Choroid plexus epithelial cell (primary cell): ENCODE measurements around the gene PCNA.
A peak's percentile ranks its signal among the peaks of the same experiment; 100 is the strongest.
"Not testable (repeated sequence)": the region's sequence is repeated elsewhere in the genome, so short reads cannot be mapped to it uniquely, and the experiment has no call there.

Experiments
- DNase-seq: peaks from one replicate; pipeline ENCODE4 v3.0.0-alpha.2; 2010; ENCODE audit warnings: low read depth
- H3K4me3 ChIP-seq: 2 replicates; pipeline ENCODE4 v1.5.1; 2011; ENCODE audit warnings: low read depth, mild to moderate bottlenecking, control low read depth, low read length, moderate library complexity
- TF ChIP-seq, protein P1 (sequence below): conservative IDR thresholded peaks from 2 replicates; pipeline ENCODE4 v1.5.1; 2011; ENCODE audit warnings: low read depth, mild to moderate bottlenecking, control low read depth, inconsistent platforms, low read length, moderate library complexity

Gene PCNA

DNA sequence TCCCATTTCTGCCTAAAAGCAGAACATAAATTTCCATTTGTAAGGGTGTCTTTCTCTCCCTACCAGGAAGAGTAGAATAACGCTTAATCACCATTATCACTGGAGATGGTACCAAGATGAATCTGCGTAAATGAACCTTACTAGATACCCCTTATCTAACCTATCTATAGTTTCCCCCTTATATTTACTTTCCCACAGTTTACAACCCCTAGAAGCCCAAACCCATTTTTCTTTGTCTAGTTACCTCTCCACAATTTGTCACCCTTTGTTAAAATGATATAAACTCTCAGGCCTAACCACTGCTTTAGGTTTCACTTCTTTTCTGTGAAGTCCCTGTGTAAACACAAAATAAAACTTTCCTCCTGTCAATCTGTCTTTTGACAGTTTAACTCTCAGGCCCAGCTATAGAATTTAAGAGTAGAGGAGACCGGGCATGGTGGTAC lies 45.5 kb downstream of the PCNA start:
- no peak overlapping the region for H3K4me3 ChIP-seq
- DNase-seq = no peak
- TF ChIP-seq, protein P1, sequence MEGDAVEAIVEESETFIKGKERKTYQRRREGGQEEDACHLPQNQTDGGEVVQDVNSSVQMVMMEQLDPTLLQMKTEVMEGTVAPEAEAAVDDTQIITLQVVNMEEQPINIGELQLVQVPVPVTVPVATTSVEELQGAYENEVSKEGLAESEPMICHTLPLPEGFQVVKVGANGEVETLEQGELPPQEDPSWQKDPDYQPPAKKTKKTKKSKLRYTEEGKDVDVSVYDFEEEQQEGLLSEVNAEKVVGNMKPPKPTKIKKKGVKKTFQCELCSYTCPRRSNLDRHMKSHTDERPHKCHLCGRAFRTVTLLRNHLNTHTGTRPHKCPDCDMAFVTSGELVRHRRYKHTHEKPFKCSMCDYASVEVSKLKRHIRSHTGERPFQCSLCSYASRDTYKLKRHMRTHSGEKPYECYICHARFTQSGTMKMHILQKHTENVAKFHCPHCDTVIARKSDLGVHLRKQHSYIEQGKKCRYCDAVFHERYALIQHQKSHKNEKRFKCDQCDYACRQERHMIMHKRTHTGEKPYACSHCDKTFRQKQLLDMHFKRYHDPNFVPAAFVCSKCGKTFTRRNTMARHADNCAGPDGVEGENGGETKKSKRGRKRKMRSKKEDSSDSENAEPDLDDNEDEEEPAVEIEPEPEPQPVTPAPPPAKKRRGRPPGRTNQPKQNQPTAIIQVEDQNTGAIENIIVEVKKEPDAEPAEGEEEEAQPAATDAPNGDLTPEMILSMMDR = no peak

DNA sequence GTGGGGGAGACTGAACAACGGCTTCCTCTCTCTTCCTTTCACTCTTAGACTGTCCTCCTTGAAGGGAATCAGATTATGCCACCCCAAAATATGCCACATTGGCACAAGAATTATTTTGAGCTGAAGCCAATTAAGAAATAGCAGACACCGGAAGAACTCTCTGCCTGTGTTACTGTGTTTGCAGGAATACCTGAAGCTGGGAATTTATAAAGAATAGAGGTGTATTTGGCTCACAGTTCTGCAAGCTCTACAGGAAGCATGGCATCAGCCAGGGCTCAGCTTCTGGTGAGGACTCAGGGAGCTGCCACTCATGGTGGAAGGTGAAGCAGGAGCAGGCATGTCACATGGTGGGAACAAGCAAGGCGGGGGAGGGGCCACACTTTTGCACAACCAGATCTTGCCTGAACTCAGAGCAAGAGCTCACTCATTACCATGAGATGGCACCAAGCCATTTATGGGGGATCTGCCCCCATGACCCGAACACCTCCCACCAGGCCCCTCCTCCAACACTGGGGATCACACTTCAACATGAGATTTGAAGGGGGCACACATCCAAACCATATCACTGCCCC lies 46.0 kb downstream of the PCNA start:
- no peak for DNase-seq
- TF ChIP-seq, protein P1 = no peak
- no peak overlapping the region for H3K4me3 ChIP-seq

DNA sequence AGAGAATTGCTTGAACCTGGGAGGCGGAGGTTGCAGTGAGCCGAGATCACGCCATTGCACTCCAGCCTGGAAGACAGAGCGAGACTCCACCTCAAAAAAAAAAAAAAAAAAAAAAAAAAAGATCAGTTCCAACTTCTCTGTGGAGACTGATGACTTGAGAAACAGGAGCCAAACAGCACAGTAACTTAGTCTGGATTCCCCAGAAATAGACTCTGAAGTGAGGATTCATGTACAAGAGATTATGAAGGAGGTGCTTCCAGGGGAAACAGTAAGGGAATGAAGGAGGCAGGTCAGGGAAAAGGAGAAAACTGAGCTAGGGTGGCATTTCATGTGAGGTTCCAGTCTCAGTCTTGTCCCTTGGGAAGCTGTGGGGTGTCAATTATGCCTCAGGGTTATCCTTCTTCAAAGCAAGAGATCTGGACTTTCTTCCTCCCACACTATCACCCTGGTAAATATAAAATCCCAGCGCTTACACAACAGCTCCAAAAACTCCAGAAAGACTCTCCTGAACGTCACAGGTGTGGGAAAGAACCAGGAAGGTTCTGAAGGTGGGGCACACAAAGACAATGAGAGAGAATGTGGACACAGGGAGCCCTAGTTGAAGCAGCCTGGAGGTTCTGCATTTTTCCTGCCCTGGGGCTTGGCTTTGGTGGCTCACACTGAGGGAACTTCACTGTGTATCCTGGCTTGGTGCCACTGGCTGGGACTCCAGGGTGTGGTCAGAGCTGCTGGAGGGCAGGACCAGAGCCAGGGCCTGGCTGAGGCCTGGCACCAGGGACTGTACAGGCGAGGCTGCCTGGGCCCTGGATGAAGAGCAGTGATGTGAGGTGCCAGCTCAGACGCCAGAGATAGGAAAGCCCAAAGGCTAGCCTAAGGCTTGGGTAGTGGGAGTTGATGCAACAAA lies 46.8 kb downstream of the PCNA start:
- peak; percentile 24 for DNase-seq

DNA sequence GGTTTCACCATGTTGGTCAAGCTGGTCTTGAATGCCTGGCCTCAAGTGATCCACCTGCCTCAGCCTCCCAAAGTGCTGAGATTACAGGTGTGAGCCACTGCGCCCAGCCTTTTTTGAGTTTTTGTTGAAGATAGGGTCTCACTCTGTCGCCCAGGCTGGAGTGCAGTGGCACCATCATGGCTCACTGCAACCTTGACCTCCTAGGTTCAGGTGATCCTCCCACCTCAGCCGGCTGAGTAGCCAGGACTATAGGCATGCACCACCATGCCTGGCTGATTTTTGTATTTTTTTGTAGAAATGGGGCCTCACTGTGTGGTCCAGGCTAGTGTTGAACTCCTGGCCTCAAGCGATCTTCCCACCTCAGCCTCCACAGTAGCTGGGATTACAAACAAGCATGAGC lies 47.8 kb downstream of the PCNA start:
- H3K4me3 ChIP-seq, DNase-seq: not testable (repeated sequence)

More for the DNA sequence above, 46.8 kb downstream of the PCNA start:
- H3K4me3 ChIP-seq = no peak overlapping the region
- TF ChIP-seq, protein P1 = no peak

DNA sequence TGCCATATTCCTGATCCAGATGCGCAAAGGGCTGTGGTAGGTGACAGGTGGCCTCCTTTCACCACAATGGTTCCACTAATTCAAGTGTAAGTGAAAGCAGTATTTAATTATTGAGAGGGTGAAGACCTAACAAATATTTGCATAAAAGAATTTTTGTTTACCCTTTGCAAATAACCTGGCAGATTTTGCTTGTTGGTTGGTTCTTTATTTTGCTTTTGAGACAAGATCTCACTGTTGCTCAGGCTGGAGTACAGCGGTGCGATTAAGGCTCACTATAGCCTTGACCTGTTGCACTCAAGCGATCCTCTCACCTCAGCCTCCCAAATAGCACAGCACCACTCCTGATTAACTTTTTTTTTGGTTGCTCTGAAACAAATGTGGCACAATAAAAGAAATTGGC lies 49.2 kb downstream of the PCNA start:
- TF ChIP-seq, protein P1 = no peak
- no peak overlapping the region for H3K4me3 ChIP-seq
- no peak for DNase-seq

DNA sequence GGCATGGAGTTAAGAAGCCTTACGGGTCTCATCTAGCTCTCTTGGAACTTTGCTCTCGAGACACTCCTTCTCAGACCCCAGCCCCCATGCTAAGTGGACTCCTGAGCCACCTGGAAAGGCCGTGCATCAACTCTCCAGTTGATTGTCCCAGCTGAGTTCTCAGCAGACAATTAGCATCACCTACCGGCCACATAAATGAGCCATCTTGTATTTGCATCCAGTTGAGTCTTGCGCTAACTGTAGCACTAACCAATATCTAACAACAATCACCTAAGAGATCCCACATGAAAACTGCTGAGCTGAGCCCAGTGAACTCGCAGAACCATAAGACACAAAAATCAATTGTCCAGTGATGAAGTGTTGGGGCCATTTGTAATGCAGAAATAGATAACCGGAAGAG lies 49.7 kb downstream of the PCNA start:
- H3K4me3 ChIP-seq = no peak overlapping the region
- TF ChIP-seq, protein P1 = no peak
- no peak for DNase-seq

DNA sequence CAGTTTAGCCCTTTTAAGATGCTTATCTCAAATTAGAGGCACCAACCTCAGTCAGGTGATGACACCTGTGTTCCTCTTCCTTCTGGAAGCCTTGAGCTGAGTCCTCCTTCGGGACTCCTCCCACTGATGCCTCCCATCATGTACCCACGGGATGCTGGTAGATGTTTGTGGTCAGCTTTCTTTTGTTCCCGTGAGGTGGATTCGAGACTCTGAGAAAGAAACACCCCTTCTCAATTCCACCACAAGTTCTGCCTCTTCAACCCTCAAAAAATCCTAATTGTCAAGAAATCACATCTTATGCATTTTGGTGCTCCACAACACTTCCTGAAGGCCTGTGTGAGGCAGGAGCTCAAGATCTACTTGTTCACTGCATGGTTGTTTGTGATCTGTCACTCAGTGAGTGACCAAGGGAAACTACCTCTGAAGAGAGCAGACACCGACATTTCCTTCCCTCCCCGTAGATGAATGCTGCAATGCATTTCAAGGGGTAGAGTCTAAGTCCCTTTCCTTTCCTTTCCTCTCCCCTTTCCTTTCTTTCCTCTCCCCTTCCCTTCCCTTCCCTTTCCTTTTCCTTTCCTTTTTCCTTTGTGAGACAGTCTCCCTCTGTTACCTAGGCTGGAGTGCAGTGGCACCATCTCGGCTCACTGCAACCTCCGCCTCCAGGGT lies 50.5 kb downstream of the PCNA start:
- TF ChIP-seq, protein P1 = no peak
- no peak for DNase-seq
- H3K4me3 ChIP-seq = no peak overlapping the region
